H1 (cell line): ENCODE data around the gene RRM1.

Source experiments
- CHD7 ChIP-seq: fragments of 300-600 bp; sonication (generic); IDR thresholded peaks from 2 replicates; pipeline ENCODE4 v1.7.1; 2012; ENCODE audit warnings: low read length, moderate library complexity, mild to moderate bottlenecking, inconsistent platforms; ENCODE audit not compliant: insufficient replicate concordance
- EP300 ChIP-seq, 2 experiments: IDR thresholded peaks; 1 replicate in 1 of 2; 2 replicates in 1 of 2; pipeline ENCODE4 v1.6.1; 2011 to 2012; ENCODE audit warnings: low read depth in 2 of 2, low read length in 2 of 2, mild to moderate bottlenecking in 2 of 2, borderline replicate concordance in 1 of 2, inconsistent platforms in 1 of 2, moderate library complexity in 1 of 2
- POLR2A ChIP-seq, 2 experiments: IDR thresholded peaks; 1 replicate in 1 of 2; 2 replicates in 1 of 2; pipeline ENCODE4 v1.6.1; 2011; ENCODE audit warnings: low read depth in 2 of 2, low read length in 2 of 2, mild to moderate bottlenecking in 2 of 2; ENCODE audit errors: control extremely low read depth in 1 of 2
- POU5F1 ChIP-seq: IDR thresholded peaks from 2 replicates; pipeline ENCODE4 v1.6.1; 2011; ENCODE audit warnings: low read depth, mild to moderate bottlenecking, low read length, moderate library complexity
- SIX5 ChIP-seq: IDR thresholded peaks from 2 replicates; pipeline ENCODE4 v1.6.1; 2011; ENCODE audit warnings: mild to moderate bottlenecking, low read depth, low read length

- no peak for TF ChIP-seq CHD7
- no peak for TF ChIP-seq POLR2A (IDR thresholded peaks at IDR 0.05; ENCODE audit: control extremely low read depth in 1 of 2, low read depth in 2 of 2, low read length in 2 of 2)
- no peak for TF ChIP-seq POU5F1
- no peak for TF ChIP-seq EP300 (IDR thresholded peaks at IDR 0.05; ENCODE audit: borderline replicate concordance in 1 of 2, low read depth in 2 of 2, low read length in 2 of 2)
- no peak for TF ChIP-seq SIX5
These were observed 32.9 kb upstream of the RRM1 start for GRCh38 chr11:4061700-4062099.
